SU-DHL-6 (cell line): Measurements from ENCODE around the gene HSPB1.
"Not testable (repeated sequence)": the region's sequence is repeated elsewhere in the genome, so short reads cannot be mapped to it uniquely, and the experiment has no call there.

ENCODE experiments used
- H2AFZ ChIP-seq: fragments of 200-600 bp; sonication (generic); 2 replicates; pipeline ENCODE4 v1.6.1; 2014; ENCODE audit warnings: low read depth, mild to moderate bottlenecking, moderate library complexity, mixed read lengths, antibody characterized with exemption, low read length; ENCODE audit not compliant: severe bottlenecking
- H3F3A ChIP-seq: fragments of 200-600 bp; shearing (Covaris generic); 2 replicates; pipeline ENCODE4 v1.6.0; 2016; ENCODE audit warnings: antibody characterized with exemption, mild to moderate bottlenecking; ENCODE audit not compliant: insufficient read depth
- H3K27ac ChIP-seq: fragments of 200-600 bp; sonication (generic); 2 replicates; pipeline ENCODE4 v1.5.1; 2016; ENCODE audit warnings: low read depth, mild to moderate bottlenecking, low read length, moderate library complexity, mixed read lengths
- H3K27me3 ChIP-seq: fragments of 200-600 bp; sonication (generic), shearing (Covaris generic); 2 replicates; pipeline ENCODE4 v1.6.0; 2014; ENCODE audit warnings: mild to moderate bottlenecking, low read length
- H3K36me3 ChIP-seq: fragments of 200-600 bp; sonication (generic); 2 replicates; pipeline ENCODE4 v1.6.1; 2014; ENCODE audit warnings: mild to moderate bottlenecking, low read length, mixed read lengths
- H3K4me2 ChIP-seq: fragments of 300-600, 200-600 bp; shearing (Covaris generic), sonication (generic); 2 replicates; pipeline ENCODE4 v1.6.0; 2014; ENCODE audit warnings: low read length, low read depth, mild to moderate bottlenecking; ENCODE audit not compliant: poor library complexity, severe bottlenecking
- H3K4me3 ChIP-seq: fragments of 200-600 bp; sonication (generic); 2 replicates; pipeline ENCODE4 v1.5.1; 2014; ENCODE audit warnings: antibody characterized with exemption, low read length, mild to moderate bottlenecking, mixed read lengths; ENCODE audit not compliant: insufficient read depth, poor library complexity, severe bottlenecking
- H3K79me2 ChIP-seq: fragments of 200-600 bp; sonication (generic); 2 replicates; pipeline ENCODE4 v1.6.1; 2014; ENCODE audit warnings: mild to moderate bottlenecking, low read length, moderate library complexity; ENCODE audit not compliant: insufficient read depth
- H3K9ac ChIP-seq: fragments of 200-600 bp; sonication (generic); 2 replicates; pipeline ENCODE4 v1.7.0; 2014; ENCODE audit warnings: mild to moderate bottlenecking, low read length
- H3K9me2 ChIP-seq: fragments of 200-600 bp; sonication (generic); replicated peaks from 2 replicates; pipeline ENCODE4 v1.6.1; 2014; ENCODE audit warnings: low read length; ENCODE audit not compliant: insufficient read depth
- H3K9me3 ChIP-seq: fragments of 200-600 bp; sonication (generic); 2 replicates; pipeline ENCODE4 v1.6.1; 2014; ENCODE audit warnings: low read length, mixed read lengths; ENCODE audit not compliant: insufficient read depth
- H4K20me1 ChIP-seq: fragments of 200-600 bp; sonication (generic); 2 replicates; pipeline ENCODE4 v1.6.1; 2014; ENCODE audit warnings: low read depth, mild to moderate bottlenecking, antibody characterized with exemption, low read length, moderate library complexity, mixed read lengths
- EZH2phosphoT487 ChIP-seq: fragments of 200-600 bp; sonication (generic), shearing (Covaris generic); conservative IDR thresholded peaks from 2 replicates; pipeline ENCODE4 v1.6.1; 2018; ENCODE audit warnings: mild to moderate bottlenecking, antibody characterized with exemption, low read length, moderate library complexity, mixed read lengths
- TF ChIP-seq, protein P1 (sequence below): fragments of 200-600 bp; sonication (generic); IDR thresholded peaks from one replicate; pipeline ENCODE4 v1.5.1; 2017; ENCODE audit warnings: antibody characterized with exemption, mild to moderate bottlenecking, low read length, moderate library complexity; ENCODE audit not compliant: insufficient read depth, poor library complexity, severe bottlenecking

Gene HSPB1

DNA sequence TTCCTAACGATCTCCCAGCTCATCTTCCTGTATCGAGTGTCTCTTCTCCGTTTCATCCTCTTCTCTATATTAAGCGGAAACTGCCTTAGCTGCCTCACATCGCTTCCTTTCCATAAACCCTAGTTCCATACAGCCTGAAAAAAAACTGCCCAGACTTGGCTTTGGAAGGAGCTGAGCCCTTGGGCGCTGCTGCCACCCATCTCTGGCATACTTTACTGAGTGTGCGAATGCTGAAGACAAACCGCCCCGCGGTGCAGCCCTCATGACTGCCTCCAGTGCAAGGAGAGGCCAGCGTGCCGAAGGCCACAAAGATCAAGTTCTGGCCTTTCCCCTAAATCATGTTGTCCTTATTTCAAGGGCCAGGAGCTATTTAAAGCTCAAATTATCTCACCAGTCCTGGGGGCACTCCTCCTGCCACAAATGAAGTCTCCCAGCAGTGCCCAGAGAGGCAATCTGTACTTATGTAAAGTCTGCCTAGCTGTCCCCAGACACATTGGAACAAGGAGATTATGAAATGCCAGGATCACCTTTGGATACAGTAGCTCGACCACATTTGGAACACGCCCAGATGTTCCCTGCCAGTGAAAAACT lies 31.1 kb downstream of the HSPB1 start:
- no peak overlapping the region for H3K4me2 ChIP-seq
- H3K9me3 ChIP-seq, result no peaks in the 10 kb centered on the region
- H2AFZ ChIP-seq, result no peak overlapping the region
- H3K27ac ChIP-seq, result no peak overlapping the region
- peaks cover 14% of the 10 kb centered on the region for H3K36me3 ChIP-seq
- H3K79me2 ChIP-seq, result peaks cover 99% of the 10 kb centered on the region
- H3F3A ChIP-seq, result no peaks in the 10 kb centered on the region
- H3K4me3 ChIP-seq, result no peak overlapping the region
- H3K27me3 ChIP-seq, result no peaks in the 10 kb centered on the region
- H3K9me2 ChIP-seq, result no peaks in the 10 kb centered on the region
- peaks cover 60% of the 10 kb centered on the region for H4K20me1 ChIP-seq
- H3K9ac ChIP-seq, result no peak overlapping the region
- TF ChIP-seq EZH2phosphoT487, result no peak
- TF ChIP-seq, protein P1, sequence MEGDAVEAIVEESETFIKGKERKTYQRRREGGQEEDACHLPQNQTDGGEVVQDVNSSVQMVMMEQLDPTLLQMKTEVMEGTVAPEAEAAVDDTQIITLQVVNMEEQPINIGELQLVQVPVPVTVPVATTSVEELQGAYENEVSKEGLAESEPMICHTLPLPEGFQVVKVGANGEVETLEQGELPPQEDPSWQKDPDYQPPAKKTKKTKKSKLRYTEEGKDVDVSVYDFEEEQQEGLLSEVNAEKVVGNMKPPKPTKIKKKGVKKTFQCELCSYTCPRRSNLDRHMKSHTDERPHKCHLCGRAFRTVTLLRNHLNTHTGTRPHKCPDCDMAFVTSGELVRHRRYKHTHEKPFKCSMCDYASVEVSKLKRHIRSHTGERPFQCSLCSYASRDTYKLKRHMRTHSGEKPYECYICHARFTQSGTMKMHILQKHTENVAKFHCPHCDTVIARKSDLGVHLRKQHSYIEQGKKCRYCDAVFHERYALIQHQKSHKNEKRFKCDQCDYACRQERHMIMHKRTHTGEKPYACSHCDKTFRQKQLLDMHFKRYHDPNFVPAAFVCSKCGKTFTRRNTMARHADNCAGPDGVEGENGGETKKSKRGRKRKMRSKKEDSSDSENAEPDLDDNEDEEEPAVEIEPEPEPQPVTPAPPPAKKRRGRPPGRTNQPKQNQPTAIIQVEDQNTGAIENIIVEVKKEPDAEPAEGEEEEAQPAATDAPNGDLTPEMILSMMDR, result no peak

DNA sequence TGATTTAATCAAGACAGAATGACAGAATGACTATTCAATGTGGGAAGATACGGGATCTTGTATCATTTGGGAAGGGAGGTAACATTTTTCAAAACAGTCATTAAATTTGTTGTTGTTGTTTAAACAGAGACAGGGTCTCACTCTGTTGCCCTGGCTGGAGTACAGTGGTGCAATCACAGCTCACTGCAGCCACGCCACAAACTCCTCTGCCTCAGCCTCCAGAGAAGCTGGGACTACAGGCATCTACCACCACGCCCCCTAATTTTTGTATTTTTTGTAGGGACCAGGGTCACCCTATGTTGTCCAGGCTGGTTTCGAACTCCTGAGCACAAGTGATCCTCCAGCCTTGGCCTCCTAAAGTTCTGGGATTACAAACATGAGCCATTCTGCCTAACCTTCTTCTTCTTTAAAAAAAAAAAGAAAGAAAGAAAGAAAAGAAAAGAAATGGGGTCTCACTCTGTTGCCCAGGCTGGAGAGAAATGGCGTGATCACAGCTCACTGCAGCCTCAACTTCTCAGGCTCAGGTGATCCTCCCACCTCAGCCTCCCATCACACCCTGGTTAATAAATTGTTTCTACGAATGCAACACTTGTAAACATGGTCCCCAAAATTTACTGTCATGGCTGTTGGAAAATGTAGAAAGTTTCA lies 32.0 kb downstream of the HSPB1 start:
- Histone ChIP-seq H3K79me2 (peaks cover 99% of the 10 kb centered on the region), H3K9me3 (no peaks in the 10 kb centered on the region), H3F3A (no peaks in the 10 kb centered on the region), H3K4me2 (no peak overlapping the region), H3K9ac (no peak overlapping the region), H3K36me3 (peaks cover 7% of the 10 kb centered on the region; the same call in 1 of the 2 replicates), H3K27ac (no peak overlapping the region), H3K4me3 (no peak overlapping the region), H3K9me2 (no peaks in the 10 kb centered on the region), H3K27me3 (no peaks in the 10 kb centered on the region), H2AFZ (no peak overlapping the region), H4K20me1 (peaks cover 57% of the 10 kb centered on the region)
- TF ChIP-seq EZH2phosphoT487, result no peak
- TF ChIP-seq, protein P1, result no peak

DNA sequence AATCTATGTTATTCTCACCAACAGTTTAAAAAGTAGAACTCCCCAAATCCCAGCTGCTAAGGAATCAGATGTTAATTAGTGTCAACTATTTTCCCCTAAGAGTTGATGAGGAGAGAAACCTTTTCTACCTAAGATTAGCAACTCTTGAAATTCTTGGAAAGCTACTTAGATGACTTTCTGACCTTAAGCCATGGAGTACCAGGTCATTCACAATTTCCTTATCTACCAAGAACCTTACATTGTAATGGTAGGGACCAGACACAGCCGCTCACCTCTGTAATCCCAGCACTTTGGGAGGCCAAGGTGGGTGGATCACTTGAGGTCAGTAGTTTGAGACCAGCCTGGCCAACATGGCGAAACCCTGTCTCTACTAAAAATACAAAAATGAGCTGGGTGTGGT lies 32.9 kb downstream of the HSPB1 start:
- not testable (repeated sequence) for H3K27me3 ChIP-seq, H3K4me3 ChIP-seq, H3K9me3 ChIP-seq, H3K27ac ChIP-seq, H3K9ac ChIP-seq, H3F3A ChIP-seq, H3K4me2 ChIP-seq, H2AFZ ChIP-seq, H3K9me2 ChIP-seq
- peaks cover 99% of the 10 kb centered on the region for H3K79me2 ChIP-seq
- peaks cover 63% of the 10 kb centered on the region for H4K20me1 ChIP-seq
- peaks cover 12% of the 10 kb centered on the region; the same call in 1 of the 2 replicates for H3K36me3 ChIP-seq

DNA sequence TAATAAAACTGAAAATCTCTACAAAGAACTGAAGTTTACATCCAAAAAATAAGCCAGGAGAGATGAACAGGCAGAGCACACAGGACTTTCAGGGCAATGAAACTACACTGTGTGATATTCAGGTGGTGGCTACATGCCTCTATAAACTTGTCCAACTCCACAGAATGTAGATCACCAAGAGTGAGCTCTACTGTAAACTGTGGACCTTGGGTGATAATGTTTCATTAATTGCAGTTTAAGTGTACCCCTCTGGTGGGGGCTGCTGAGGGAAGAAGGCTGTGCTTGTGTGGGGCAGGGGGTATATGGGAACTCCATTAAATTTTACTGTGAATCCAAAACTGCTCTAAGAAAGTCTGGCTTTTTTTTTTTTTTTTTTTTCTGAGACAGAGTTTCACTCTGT lies 33.6 kb downstream of the HSPB1 start:
- Histone ChIP-seq H3K9ac (no peak overlapping the region), H3F3A (no peaks in the 10 kb centered on the region), H3K4me2 (no peak overlapping the region), H3K27ac (no peak overlapping the region), H3K36me3 (peaks cover 14% of the 10 kb centered on the region; the same call in 1 of the 2 replicates), H4K20me1 (peaks cover 61% of the 10 kb centered on the region), H3K4me3 (no peak overlapping the region), H3K27me3 (no peaks in the 10 kb centered on the region), H3K79me2 (peaks cover 99% of the 10 kb centered on the region), H3K9me3 (no peaks in the 10 kb centered on the region), H3K9me2 (no peaks in the 10 kb centered on the region), H2AFZ (no peak overlapping the region)
- TF ChIP-seq EZH2phosphoT487, result no peak
- TF ChIP-seq, protein P1, result no peak
